GM12872 (cell line): Measurements from ENCODE around the gene HSBP1.

Source experiments
- TF ChIP-seq, protein P1 (sequence below): IDR thresholded peaks from 3 replicates; pipeline ENCODE4 v1.5.1; 2011; ENCODE audit warnings: low read depth, mild to moderate bottlenecking, low read length, moderate library complexity; ENCODE audit not compliant: insufficient read depth

HSBP1 gene

DNA sequence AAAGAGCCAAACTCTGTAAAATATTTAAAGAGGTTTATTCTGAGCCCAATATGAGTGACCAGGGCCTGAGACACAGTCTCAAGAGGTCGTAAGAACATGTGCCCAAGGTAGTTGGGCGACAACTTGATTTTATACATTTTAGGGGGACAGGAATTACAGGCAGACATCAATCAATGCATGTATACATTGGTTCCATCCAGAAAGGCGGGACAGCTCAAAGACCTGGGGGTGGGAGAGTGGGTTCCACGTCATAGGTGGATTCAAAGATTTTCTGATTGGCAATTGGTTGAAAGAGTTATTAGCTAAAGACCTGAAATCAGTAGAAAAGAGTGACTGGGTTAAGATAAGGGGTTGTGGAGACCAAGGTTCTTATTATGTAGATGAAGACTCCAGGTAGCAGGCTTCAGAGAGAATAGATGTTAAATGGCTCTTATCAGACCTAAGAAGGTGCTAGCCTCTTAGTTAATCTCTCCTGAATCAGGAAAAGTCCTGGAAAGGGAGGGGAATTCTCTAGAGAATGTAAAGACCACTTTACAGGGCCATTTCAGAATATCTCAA, 32.4 kb downstream of the HSBP1 start:
- TF ChIP-seq, protein P1, sequence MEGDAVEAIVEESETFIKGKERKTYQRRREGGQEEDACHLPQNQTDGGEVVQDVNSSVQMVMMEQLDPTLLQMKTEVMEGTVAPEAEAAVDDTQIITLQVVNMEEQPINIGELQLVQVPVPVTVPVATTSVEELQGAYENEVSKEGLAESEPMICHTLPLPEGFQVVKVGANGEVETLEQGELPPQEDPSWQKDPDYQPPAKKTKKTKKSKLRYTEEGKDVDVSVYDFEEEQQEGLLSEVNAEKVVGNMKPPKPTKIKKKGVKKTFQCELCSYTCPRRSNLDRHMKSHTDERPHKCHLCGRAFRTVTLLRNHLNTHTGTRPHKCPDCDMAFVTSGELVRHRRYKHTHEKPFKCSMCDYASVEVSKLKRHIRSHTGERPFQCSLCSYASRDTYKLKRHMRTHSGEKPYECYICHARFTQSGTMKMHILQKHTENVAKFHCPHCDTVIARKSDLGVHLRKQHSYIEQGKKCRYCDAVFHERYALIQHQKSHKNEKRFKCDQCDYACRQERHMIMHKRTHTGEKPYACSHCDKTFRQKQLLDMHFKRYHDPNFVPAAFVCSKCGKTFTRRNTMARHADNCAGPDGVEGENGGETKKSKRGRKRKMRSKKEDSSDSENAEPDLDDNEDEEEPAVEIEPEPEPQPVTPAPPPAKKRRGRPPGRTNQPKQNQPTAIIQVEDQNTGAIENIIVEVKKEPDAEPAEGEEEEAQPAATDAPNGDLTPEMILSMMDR, result no peak

DNA sequence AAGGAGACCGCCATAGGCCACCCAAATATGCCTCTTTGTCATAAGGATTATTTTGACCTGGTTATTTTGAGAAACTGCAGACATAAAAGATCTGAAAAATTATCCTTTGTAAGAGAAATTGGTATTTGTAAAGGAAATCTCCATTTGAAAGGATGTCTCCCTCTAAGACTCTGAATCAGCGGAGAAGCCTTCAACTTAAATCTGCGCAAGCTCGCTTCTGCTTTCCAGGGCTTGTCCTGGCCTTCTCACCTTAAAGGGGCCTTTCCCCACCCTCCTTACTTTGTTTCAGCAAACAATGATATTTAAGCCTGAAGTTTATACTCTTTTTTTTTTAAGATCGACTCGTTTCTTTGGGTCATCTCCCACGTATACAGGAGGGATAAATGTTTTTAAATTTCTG, 34.5 kb downstream of the HSBP1 start:
- TF ChIP-seq, protein P1, result no peak

DNA sequence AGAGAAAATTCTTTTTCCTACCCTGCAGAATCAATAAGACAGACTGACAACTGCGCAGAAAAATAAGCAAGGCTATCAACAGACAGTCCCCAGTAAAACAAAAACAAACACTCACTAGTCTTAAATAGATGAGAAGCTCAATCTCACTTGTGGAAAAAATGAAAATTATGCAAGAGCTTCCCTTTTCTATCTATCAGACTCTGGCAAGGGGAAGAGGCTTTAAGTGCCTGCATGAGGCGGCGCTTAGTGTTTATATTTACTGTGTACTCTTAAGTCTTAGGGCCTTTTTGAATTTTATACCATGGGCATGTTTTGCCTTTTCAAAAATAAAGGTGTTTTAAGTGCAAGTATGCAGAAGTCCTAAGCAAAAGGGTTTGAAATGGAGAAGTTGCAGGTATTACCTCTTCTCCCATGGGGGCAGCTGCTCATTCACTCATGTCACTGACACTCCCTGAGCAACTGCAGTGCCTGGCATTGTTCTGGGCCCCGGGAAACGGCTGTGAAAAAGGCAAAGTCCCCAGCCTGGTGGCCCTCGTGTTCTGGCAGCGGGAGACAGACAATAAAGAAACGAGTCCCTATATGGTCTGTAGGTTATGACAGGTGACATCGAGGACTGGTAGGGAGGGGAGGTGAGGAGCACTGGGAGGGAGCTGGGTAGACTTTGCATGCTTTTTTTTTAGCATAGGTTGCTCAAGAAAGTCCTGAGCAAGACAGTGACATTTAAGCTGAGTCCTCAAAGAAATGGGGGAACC, 35.2 kb downstream of the HSBP1 start:
- TF ChIP-seq, protein P1, result no peak

DNA sequence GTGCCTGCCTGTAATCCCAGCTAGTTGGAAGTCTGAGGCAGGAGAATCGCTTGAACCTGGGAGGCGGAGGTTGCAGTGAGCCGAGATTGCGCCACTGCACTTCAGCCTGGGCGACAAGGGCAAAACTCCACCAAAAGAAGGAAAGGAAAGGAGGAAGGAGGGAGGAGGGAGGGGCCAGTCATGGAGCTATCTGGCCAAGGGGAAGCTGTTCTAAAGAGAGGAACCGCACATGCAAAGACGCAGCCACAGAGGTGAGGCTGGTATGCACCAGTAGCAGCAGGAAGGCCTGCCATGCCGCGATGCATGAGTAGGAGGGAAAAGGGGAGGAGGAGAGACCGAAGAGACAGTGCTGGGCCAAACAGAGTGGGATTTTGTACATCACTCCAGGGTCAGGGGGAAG, 35.9 kb downstream of the HSBP1 start:
- TF ChIP-seq, protein P1, result no peak

DNA sequence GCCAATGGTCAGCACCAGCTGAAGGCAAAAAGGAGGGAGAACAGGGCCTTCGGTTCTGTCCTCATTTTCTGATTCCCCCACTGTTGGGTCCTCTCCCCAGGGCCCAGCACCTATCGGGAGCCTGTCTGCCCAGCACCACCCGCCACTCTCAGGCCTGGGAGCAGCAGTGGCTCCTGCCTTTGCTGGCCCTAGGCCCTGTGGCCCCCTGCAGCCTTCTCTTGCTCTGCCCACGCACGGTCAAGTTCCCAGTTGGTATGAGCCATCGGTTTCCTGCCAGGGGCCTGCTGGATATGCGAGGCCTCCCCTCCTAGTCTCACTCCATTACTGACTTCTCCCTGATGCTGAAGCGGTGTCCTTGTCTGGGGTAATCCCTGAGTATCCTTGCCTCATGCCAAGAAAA, 37.5 kb downstream of the HSBP1 start:
- TF ChIP-seq, protein P1, result no peak

DNA sequence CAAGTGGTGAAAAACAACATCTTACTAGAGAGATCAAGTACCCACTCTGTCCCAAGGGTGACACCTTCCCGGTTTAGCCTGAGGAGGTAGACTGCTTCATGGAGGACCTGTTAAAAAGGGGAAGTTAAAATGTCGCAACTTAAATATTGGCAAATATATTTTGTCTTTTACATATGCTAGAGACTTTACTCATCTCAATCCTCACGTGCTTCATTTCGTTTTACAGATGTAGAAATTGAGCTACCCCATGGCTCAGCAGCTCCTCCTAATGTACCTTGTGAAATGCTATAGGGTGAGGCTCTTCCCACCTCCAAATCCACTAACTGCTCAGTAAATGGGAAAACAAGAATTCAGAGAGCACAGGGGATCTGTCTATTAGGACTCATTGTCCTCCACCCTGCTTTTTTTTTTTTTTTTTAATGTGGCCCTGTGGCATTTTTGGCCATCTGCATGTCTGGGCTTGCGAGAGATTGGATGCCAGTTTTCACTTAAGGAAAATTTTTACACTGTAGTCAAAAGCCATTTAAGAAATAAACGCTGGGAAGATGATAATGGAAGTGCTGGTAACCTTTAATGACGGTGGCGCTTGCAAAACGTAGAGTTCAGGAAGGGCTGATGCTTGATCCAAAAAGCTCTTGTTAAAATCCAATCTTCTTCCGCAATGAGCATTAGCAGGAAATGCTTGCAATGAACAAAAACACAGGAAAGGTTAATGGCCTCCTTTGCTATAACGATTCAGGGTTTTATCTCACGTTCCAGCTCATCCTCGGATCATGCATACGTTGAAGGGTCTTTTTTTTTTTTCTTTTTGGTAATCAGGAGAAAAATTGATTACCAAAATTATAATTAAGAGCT, 39.8 kb downstream of the HSBP1 start:
- TF ChIP-seq, protein P1, result no peak

DNA sequence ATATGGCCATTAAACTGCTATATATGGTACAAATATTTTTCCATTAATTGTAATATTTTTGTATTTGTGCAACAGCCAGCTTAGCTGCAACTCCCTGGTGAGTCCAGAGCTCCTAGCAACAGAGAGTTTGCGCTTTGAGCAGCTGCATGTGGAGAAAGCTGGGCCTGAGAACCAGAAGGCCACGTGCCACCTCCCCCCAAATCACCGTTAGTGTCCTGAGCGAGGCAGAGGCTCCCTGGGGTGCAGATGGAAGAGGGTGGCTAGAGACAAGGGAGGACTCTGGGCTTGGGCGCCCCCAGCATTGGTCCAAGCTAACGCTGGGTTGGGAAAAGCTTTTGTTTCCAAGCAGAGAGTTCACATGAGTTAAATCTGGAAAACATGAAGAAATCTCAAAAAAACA, 41.6 kb downstream of the HSBP1 start:
- TF ChIP-seq, protein P1, result no peak
